Gastrocnemius medialis (tissue), 4 donors: Measurements from ENCODE around the gene ACAD9.

Experiments used
- POLR2A ChIP-seq, 2 donors: fragments of 450-650 bp; IDR thresholded peaks; one replicate each; pipeline ENCODE4 v1.6.1; 2017; ENCODE audit warnings: antibody characterized with exemption in 2 of 2, mild to moderate bottlenecking in 2 of 2, moderate library complexity in 2 of 2
- TF ChIP-seq, protein P1 (sequence below), 5 experiments: fragments of 450-650 bp in 3 of 5; fragments of 200-600 bp in 2 of 5; sonication (generic) in 2 of 5; IDR thresholded peaks in 4 of 5; conservative IDR thresholded peaks in 1 of 5; 1 replicate in 4 of 5; 2 replicates in 1 of 5; pipeline ENCODE4 v1.5.1; 2016 to 2019; ENCODE audit warnings: antibody characterized with exemption in 5 of 5, mild to moderate bottlenecking in 3 of 5, moderate library complexity in 3 of 5

DNA sequence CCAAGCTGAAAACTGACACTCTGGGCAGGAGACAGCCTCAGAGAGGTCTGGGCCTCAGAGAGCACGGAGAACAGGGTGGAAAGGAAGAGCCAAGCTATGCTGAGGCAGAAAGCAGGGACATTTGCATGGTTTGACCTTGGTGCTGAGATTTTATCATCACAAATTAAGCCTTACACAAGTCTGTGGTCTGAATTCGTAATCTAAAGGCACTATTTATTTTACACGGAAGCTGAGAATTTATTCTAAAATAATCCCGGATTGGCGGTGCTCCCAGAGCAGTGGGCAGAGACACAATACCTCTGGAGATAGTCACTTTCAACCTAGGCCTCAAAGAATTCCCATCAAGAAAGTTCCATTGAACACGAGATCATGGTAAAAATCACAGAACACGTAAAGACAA lies 67.0 kb downstream of the ACAD9 start:
- TF ChIP-seq, protein P1, sequence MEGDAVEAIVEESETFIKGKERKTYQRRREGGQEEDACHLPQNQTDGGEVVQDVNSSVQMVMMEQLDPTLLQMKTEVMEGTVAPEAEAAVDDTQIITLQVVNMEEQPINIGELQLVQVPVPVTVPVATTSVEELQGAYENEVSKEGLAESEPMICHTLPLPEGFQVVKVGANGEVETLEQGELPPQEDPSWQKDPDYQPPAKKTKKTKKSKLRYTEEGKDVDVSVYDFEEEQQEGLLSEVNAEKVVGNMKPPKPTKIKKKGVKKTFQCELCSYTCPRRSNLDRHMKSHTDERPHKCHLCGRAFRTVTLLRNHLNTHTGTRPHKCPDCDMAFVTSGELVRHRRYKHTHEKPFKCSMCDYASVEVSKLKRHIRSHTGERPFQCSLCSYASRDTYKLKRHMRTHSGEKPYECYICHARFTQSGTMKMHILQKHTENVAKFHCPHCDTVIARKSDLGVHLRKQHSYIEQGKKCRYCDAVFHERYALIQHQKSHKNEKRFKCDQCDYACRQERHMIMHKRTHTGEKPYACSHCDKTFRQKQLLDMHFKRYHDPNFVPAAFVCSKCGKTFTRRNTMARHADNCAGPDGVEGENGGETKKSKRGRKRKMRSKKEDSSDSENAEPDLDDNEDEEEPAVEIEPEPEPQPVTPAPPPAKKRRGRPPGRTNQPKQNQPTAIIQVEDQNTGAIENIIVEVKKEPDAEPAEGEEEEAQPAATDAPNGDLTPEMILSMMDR (IDR thresholded peaks at IDR 0.05 in 4 of 5, conservative IDR thresholded peaks at IDR 0.05 in 1 of 5), result no peak
- no peak for TF ChIP-seq POLR2A (IDR thresholded peaks at IDR 0.05)
